Medulla oblongata (tissue), 1 donor: ENCODE measurements around the gene LRRC4C.

Source experiments
- DNase-seq: peaks from one replicate; pipeline ENCODE4 v3.0.0-alpha.2; 2015; ENCODE audit errors: extremely low spot score

The LRRC4C gene

GRCh38 chr11:41118521-41118920, 340.9 kb downstream of the LRRC4C start:
- no peak for DNase-seq

DNA sequence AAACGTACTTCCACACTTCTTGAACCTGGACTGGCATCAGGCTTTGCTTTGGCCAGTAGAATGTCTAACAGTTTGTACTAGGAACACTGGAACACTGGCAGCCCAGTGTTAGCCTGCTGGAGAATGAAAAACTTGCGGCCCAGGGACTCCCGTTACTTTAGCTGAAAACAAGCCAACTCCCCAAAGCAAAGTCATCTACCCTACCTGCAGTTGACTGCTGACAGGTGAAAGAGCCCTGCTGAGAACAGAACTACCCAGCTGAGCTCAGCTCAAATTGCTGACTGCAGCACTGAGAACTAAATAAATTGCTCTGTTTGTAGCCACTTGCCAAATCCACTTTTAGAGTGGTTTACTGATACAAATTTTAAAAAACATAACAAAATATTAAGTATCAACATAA, 342.5 kb downstream of the LRRC4C start:
- DNase-seq: no peak

GRCh38 chr11:41115066-41115465, 344.4 kb downstream of the LRRC4C start:
- DNase-seq: no peak

GRCh38 chr11:41113160-41113559, 346.3 kb downstream of the LRRC4C start:
- DNase-seq: no peak

- no peak for DNase-seq
Observed at GRCh38 chr11:41110527-41110926, 348.9 kb downstream of the LRRC4C start.

GRCh38 chr11:41102471-41102870, 357.0 kb downstream of the LRRC4C start:
- no peak for DNase-seq

- no peak for DNase-seq
Observed at GRCh38 chr11:41099654-41100053, 359.8 kb downstream of the LRRC4C start.

DNA sequence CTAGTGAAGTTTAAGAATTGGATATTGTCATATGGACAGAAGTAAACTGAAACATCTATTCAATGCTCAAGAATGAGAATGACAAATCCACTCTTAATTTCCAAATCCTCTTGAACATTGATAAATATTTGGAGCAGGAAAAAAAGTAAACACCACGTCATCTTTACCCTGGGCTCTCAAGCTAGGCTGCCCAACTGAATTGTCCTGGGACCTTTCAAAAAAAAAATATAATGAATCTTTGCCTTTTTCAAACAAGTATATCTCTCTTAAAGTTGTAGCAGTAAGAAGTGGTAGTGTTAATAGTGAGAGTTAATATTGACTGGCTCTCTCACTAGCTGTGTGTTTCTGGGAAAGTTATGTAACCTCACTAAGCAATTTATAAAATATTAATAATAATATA, 374.3 kb downstream of the LRRC4C start:
- DNase-seq: no peak

DNA sequence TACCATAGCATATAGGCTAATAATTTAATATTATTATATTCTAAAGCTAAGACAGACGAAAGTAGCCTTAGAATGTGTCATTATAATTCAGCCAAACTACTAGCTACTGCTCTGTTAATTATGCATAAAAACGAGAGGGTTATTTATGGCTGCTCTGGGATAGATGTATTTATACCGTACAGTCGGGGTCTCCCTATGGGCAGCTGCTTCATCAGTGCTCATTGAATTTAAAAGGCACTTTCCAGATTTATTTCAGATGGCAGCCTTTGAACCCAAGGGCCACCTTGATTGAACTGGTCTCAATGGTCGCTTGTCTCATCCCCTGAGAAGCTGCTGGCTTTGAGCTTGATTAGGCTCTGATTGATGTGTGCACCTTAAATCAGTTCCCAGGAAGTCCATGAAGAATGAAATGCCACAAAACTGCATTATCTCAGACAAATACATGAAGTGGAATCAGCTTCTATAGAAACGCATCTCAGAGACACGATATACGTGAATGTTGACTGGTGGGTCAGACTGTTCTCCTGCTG, 377.6 kb downstream of the LRRC4C start:
- no peak for DNase-seq

DNA sequence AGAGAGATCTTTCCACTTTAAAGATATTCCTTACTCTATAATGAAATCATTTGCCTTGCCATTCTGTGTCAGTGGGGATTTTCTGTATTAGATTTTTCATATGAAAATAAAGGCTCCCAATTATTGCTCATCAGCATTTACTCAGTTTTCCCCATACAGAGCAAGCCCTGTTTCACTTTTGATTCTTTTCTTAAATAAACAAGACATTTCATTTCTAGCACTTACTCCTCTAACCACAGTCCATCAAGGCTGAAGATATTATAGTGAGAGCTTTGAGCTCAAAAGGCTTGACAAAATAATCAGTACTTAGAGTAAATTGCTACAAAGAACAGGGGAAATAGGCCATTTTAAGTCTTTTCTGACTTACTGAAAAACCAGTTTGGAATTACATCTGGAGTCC, 385.1 kb downstream of the LRRC4C start:
- no peak for DNase-seq

GRCh38 chr11:41065432-41065831, 394.0 kb downstream of the LRRC4C start:
- DNase-seq: no peak

- DNase-seq: no peak
Observed at GRCh38 chr11:41058138-41058537, 401.3 kb downstream of the LRRC4C start.

DNA sequence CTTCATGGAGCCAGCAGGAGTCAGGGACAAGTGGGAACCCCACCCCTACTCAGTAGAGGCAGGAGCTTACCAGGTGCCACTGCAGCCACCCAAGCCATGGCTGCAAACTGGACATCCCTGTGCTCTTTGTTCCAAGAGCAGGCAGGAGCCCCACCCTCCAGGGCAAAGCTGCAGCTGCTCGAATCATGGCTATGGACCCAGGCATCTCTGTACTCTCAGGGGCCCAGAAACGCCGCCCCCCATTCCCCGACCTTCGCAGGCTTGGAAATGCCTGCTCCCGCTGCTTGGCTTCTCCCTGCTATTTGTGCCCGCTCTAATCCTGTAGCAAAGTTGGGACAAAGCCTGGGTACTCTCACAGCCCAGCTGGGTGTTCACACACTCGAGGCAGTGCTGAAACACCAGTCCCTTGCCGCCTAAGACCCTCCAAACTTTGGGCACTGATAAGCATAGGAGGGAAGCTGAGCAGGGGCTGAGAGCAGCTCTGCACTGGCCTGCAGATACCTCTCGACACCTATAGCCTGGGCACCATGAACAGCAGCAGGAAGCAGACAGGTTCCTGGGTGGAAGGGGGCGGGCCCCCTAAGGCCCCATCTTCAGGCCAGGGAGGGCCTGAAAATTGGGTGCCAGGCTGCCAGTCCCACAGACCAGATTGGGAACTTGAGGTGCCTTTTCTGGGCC, 402.4 kb downstream of the LRRC4C start:
- DNase-seq: no peak

- DNase-seq: no peak
Observed at GRCh38 chr11:41053894-41054293, 405.6 kb downstream of the LRRC4C start.

- no peak for DNase-seq
Observed at GRCh38 chr11:41051919-41052635, 407.4 kb downstream of the LRRC4C start.

DNA sequence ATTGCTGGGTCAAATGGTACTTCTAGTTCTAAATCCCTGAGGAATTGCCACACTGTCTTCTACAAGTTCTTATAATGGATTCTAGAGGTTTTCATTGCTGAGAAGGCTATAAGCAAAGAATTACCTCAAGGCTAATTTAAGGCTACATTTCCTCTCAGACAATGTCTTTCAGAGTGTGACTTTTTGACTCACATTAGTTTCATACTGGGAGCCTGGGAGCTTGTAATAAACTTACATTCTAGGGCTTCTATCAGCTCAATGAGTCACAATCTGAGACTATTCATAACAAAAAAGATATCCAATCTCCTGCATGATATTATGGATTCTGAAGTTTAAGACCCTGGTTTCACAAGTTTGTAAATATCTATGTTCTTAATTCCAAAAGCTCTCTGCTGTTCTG, 408.7 kb downstream of the LRRC4C start:
- DNase-seq: no peak

DNA sequence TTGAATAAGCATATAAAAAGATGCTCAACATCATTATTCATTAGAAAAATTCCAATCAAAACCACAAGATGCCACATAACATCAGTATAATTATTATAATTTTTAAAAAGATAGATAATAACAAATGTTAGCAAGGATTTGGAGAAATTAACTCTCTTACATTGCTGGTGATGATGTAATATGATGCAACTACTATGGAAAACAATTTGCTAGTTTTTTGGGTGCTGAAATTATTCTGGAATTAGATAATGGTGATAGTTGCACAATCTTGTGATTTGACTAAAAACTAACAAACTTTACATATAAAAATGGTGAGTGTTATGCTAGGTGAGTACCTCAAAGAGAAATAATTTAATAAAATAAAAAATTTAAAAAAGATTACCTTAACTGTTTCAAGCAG, 412.2 kb downstream of the LRRC4C start:
- DNase-seq: no peak

DNA sequence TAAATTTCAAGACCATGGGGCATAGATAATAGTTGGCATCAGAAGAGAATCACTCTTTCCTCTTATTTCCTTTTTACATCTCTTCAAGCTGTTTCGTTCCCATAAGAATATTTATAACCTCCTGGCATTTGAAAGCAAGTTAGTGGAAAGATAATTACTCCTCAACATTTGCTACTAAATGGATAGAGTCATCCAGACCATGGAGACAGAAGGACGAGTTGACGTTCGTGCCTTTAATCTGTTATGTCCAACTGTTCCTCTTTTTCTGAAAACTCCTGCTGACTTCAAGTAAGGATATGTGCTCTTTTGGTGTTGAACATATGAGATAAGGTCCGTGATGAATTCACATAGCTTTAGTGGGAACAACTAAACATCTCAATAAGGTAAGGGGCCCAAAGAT, 414.2 kb downstream of the LRRC4C start:
- no peak for DNase-seq

- DNase-seq: no peak
Observed at GRCh38 chr11:41044747-41045146, 414.7 kb downstream of the LRRC4C start.

DNA sequence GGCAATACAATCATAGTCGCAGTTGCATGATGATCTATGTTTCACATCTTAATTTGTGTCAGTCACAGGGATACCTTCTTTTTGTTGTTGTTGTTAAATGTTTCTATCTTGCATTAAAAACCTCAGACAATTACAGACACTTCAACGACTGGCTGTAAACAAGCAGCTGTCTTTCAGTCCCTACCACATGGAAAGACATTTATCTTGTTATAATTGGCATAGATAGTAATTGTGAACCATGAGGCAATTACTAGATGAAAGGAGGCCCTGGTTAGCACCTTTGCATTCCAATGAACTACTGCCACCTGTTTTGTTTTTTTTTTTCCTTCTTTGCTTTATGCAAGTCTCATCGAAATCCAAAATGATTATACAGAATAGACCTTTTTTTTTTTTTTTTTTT, 416.8 kb downstream of the LRRC4C start:
- DNase-seq: no peak

DNA sequence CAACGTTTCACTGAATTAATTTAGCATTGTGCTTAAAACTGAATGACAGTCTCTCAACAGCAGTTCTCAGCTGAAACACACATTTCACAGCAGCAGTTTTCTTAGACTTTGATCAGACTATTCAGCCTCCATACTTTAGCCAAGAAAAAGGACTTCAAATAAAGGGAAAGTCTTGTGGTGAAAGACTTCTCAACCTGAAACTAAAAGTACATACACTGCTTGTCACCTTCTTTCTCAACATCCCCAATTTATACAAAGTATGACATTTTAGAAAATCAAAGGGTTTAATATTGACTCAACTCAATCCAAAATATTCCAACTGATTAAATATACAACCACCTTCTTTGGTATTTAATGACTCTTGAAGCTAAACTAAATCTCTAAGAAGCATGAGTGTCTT, 419.0 kb downstream of the LRRC4C start:
- DNase-seq: no peak

DNA sequence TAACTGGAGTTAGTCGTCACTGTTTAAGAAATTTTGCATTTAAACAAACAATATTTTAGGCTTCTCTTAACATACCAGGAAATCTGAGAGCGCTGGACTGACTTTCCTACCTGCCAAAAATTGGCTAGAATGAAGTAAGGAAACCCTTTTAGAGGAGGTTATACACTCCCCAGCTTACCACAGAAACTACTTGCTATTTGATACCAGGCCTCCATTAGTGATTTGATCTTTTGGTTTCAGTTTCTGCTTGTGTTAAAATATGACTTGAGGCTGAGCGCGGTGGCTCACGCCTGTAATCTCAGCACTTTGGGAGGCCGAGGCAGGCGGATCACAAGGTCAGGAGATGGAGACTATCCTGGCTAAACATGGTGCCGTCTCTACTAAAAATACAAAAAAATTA, 419.9 kb downstream of the LRRC4C start:
- no peak for DNase-seq

- DNase-seq: no peak
Observed at GRCh38 chr11:41031551-41032060, 427.8 kb downstream of the LRRC4C start.
